Natural killer cell (primary cell): ENCODE data around the gene CD34. TPM values are rescaled to one million over a fixed set of nuclear protein-coding genes. Genes with fewer than 3 reads are reported as not detected.

Source experiments
- ATAC-seq, 3 donors: fragments of 150-1000 bp in 2 of 3; fragments of 200-7000 bp in 1 of 3; cut with Tn5 transposase; 1 replicate in 1 of 3; 2 replicates in 2 of 3; pipeline ENCODE4 v1.10.0; 2021; ENCODE audit warnings: mild to moderate bottlenecking in 2 of 3, moderate library complexity in 2 of 3
- DNase-seq, 2 donors: peaks; one replicate each; pipeline versions ENCODE4 v3.0.0 to v3.0.0-alpha.2; 2013 to 2021; ENCODE audit warnings: mixed read lengths in 1 of 2
- H3K27ac ChIP-seq: one replicate; pipeline ENCODE4 v1.5.1; 2013; ENCODE audit warnings: mild to moderate bottlenecking, low read length
- H3K27me3 ChIP-seq: one replicate; pipeline ENCODE4 v1.6.1; 2013; ENCODE audit warnings: low read length; ENCODE audit not compliant: control insufficient read depth, insufficient read depth
- H3K36me3 ChIP-seq: one replicate; pipeline ENCODE4 v1.6.1; 2013; ENCODE audit warnings: low read length; ENCODE audit not compliant: control insufficient read depth, insufficient read depth
- H3K4me1 ChIP-seq: one replicate; pipeline ENCODE4 v1.6.1; 2013; ENCODE audit warnings: low read length; ENCODE audit not compliant: control insufficient read depth, insufficient read depth
- H3K4me3 ChIP-seq: one replicate; pipeline ENCODE4 v1.5.1; 2013; ENCODE audit warnings: low read length
- H3K9me3 ChIP-seq: one replicate; pipeline ENCODE4 v1.6.1; 2013; ENCODE audit warnings: low read length; ENCODE audit not compliant: control insufficient read depth, insufficient read depth
- H3K27ac Mint-ChIP-seq, 2 donors: one replicate each; pipeline ENCODE4 v1.8.0; 2022; ENCODE audit warnings: mild to moderate bottlenecking in 2 of 2, mixed read lengths in 2 of 2, moderate library complexity in 1 of 2
- H3K27me3 Mint-ChIP-seq, 2 donors: one replicate each; pipeline ENCODE4 v1.8.0; 2022; ENCODE audit warnings: low read depth in 2 of 2, mixed read lengths in 2 of 2
- H3K36me3 Mint-ChIP-seq: one replicate; pipeline ENCODE4 v1.8.0; 2022; ENCODE audit warnings: mixed read lengths
- H3K4me1 Mint-ChIP-seq, 2 donors: one replicate each; pipeline ENCODE4 v1.8.0; 2022; ENCODE audit warnings: mixed read lengths in 2 of 2
- H3K4me3 Mint-ChIP-seq: one replicate; pipeline ENCODE4 v1.8.0; 2022; ENCODE audit warnings: mild to moderate bottlenecking, moderate library complexity, mixed read lengths
- H3K9me3 Mint-ChIP-seq, 2 donors: one replicate each; pipeline ENCODE4 v1.8.0; 2022; ENCODE audit warnings: mixed read lengths in 2 of 2
- WGBS: methylation state at CpG from one replicate; pipeline ENCODE4 v1.1.7; 2013; ENCODE audit warnings: missing lambda C conversion rate; ENCODE audit not compliant: insufficient coverage; 5-methylcytosine and 5-hydroxymethylcytosine counted together
- intact Hi-C: fragments of 100-400 bp; cut with micrococcal nuclease; formaldehyde crosslinking; loops from one replicate; pipeline ENCODE4 v1.14.2; 2022
- total RNA-seq, 4 donors: library from RNA; stranded (reverse); fragments of 120-200 nt in 1 of 4; gene quantifications; one replicate each; pipeline versions ENCODE4 v1.2.3 to v1.2.4, GENCODE V29; 2013 to 2022
- TF ChIP-seq, protein P1 (sequence below): fragments of 200-600 bp; IDR thresholded peaks from one replicate; pipeline ENCODE4 v1.8.0; 2022; ENCODE audit warnings: antibody characterized with exemption

Gene CD34
- total RNA-seq, 3 donors from 2014 or later (not counting 1 experiment from before 2014, with no cell fraction given) = 0.14 to 0.30 TPM; not detected in 1

DNA sequence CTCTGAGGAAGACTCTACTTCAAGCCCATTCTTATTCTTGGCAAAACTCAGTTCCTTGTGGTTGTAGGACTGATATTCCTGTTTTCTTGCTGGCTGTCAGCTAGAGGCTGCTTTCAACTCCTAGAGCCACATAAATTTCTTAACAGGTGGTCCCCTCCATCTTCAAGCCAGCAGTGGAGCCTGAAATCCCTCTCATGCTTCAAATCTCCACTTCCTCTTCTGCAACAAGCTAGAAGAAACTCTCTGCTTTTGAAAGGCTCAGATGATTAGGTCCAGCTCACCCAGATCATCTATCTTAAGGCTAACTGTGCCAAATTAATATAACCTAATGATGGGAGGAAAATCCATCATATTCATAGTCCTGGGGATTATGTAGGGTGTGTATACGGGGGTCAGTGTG is 43.2 kb upstream of the CD34 start:
- H3K27me3 ChIP-seq = peaks cover 16% of the 10 kb centered on the region
- DNase-seq (no peak), ATAC-seq (no peak)
- peaks cover 4% of the 10 kb centered on the region for H3K4me1 ChIP-seq
- Mint-ChIP-seq H3K4me3 (no peak overlapping the region), H3K4me1 (no peaks in the 10 kb centered on the region), H3K9me3 (no peaks in the 10 kb centered on the region), H3K27ac (no peak overlapping the region), H3K36me3 (no peaks in the 10 kb centered on the region), H3K27me3 (peaks cover 40 to 43% of the 10 kb centered on the region in 2 donors)
- no peak overlapping the region for H3K27ac ChIP-seq
- TF ChIP-seq, protein P1, sequence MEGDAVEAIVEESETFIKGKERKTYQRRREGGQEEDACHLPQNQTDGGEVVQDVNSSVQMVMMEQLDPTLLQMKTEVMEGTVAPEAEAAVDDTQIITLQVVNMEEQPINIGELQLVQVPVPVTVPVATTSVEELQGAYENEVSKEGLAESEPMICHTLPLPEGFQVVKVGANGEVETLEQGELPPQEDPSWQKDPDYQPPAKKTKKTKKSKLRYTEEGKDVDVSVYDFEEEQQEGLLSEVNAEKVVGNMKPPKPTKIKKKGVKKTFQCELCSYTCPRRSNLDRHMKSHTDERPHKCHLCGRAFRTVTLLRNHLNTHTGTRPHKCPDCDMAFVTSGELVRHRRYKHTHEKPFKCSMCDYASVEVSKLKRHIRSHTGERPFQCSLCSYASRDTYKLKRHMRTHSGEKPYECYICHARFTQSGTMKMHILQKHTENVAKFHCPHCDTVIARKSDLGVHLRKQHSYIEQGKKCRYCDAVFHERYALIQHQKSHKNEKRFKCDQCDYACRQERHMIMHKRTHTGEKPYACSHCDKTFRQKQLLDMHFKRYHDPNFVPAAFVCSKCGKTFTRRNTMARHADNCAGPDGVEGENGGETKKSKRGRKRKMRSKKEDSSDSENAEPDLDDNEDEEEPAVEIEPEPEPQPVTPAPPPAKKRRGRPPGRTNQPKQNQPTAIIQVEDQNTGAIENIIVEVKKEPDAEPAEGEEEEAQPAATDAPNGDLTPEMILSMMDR = no peak
- intact Hi-C loops = no loop called here
- no peaks in the 10 kb centered on the region for H3K36me3 ChIP-seq
- no peak overlapping the region for H3K4me3 ChIP-seq
- WGBS = 100% methylated on average over 1 of the region's 1 CpG
- no peaks in the 10 kb centered on the region for H3K9me3 ChIP-seq

GRCh38 chr1:207952617-207953542 is 42.0 kb upstream of the CD34 start:
- Histone ChIP-seq H3K36me3 (no peaks in the 10 kb centered on the region), H3K4me1 (no peaks in the 10 kb centered on the region), H3K27me3 (peaks cover 7% of the 10 kb centered on the region), H3K9me3 (no peaks in the 10 kb centered on the region), H3K27ac (no peak overlapping the region), H3K4me3 (no peak overlapping the region)
- Mint-ChIP-seq H3K27me3 (peaks cover 32 to 34% of the 10 kb centered on the region in 2 donors), H3K36me3 (no peaks in the 10 kb centered on the region), H3K4me3 (no peak overlapping the region), H3K4me1 (no peaks in the 10 kb centered on the region), H3K27ac (no peak overlapping the region), H3K9me3 (no peaks in the 10 kb centered on the region)
- TF ChIP-seq, protein P1 = no peak
- intact Hi-C loops = no loop called here
- no peak for ATAC-seq
- WGBS = 25% methylated on average over 2 of the region's 4 CpGs
- DNase-seq = no peak

GRCh38 chr1:207951652-207952051 is 40.7 kb upstream of the CD34 start:
- DNase-seq = no peak

More at GRCh38 chr1:207951652-207952051, 40.7 kb upstream of the CD34 start:
- no peak for ATAC-seq
- H3K36me3 ChIP-seq = no peaks in the 10 kb centered on the region
- Mint-ChIP-seq H3K27me3 (peaks cover 20 to 23% of the 10 kb centered on the region in 2 donors), H3K4me3 (no peak overlapping the region), H3K36me3 (no peaks in the 10 kb centered on the region), H3K4me1 (no peaks in the 10 kb centered on the region), H3K27ac (no peak overlapping the region), H3K9me3 (no peaks in the 10 kb centered on the region)
- H3K4me3 ChIP-seq = no peak overlapping the region
- intact Hi-C loops = no loop called here
- TF ChIP-seq, protein P1 = no peak
- H3K27ac ChIP-seq = no peak overlapping the region
- no peaks in the 10 kb centered on the region for H3K9me3 ChIP-seq
- WGBS = 89% methylated on average over 3 of the region's 3 CpGs
- no peaks in the 10 kb centered on the region for H3K4me1 ChIP-seq
- H3K27me3 ChIP-seq = peaks cover 5% of the 10 kb centered on the region
